Right forelimb (tissue), 1 donor: Measurements from ENCODE around the gene NKD1.
A peak's percentile ranks its signal among the peaks of the same experiment; 100 is the strongest.

Source experiments
- DNase-seq: peaks from one replicate; pipeline ENCODE4 v3.0.0-alpha.2; 2018

NKD1 gene

GRCh38 chr16:50601341-50601740 is 53.1 kb downstream of the NKD1 start:
- no peak for DNase-seq

DNA sequence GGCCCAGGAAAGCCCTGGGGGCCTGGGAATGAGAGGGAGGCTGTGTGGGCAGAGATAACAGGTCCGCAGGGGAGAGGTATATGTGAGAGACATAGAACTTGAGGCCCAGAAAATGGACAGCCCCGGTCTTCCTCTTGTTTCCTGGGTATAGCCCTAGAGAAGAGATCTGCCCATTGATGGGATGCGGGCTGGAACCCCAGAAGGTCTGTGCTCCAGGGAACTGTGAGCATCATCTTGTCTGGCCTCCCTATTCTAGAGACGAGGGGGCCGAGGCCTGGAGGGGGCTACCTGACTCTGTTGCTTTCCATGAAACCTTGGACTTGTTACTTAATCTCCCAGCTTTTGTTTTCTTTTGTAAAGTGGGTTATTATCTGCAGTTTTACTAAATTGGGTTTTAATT is 53.9 kb downstream of the NKD1 start:
- no peak for DNase-seq

DNA sequence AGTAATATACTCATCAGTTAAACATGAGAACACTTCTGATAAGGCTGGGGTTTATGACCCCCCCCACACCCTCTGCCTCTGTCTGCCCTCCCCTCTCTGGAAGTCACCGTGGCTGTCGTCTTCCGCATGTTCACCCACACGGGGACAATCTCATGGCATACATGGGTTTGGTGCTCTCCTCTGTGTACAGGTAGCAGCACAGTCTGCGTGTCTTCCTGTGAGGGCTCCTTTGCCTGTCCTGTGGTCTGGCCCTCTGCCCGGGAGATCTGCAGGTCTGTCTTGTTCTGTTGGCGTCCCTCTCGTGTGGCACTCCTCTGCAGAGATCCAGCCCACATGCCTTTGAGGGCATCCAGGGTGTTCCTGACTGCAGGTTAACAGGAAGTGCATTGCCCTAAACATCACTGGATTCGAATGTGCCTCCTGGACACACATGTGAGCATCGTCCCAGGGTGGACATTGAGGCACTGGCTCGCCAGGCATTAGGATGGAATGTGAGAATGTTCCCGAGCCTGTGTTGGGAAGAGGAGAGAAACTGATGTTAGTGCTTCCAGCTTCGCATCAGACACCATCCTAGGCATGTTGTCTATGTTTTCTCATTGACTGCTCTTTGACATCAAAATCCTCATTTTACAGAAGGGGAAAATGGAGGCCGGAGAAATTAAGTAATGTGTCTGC is 54.5 kb downstream of the NKD1 start:
- DNase-seq = no peak

DNA sequence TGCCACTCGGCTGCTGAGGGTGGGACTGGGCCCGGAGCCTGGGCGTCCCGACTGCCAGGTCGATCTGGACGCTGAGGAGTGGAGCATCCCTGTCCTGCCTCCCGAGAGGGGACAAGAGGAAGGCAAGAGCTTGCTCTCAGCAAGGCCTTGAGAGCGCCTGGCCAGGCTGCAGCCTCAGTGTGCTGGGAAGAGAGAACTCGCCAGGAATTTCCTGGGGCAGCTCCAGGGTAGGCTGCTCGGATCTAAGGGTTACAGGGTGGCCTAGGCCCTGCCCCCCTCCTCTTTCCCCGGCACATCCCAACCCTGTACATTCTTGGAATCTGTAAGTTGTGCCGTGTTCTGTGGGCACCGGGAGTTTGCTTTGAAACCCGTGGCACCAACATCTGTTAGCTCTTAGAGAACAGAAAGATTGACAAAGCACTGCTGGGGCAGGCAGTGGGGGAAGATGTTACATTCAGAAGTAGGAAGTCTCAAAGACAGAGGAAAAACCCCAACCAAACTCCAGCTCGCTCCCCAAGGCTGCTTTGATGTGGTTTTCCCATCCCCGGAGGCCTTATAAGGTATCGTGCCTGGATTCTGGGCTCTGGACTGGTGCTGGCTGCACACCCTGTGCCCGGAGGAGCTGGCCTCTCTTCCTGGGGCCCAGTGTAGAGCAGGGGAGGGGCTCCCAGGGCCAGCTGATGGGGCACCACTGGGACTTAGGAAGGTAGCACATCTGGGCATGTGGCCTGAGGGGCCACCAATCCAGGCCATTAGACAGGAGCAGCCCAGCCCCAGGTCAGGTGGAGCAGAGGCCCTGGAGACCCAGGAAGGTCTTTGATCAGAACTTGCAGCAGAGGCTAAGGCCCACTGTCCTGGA is 55.2 kb downstream of the NKD1 start:
- DNase-seq = peak; percentile 75

- no peak for DNase-seq
Measured at GRCh38 chr16:50604065-50604418, 55.8 kb downstream of the NKD1 start.

GRCh38 chr16:50604610-50605009 is 56.4 kb downstream of the NKD1 start:
- no peak for DNase-seq

DNA sequence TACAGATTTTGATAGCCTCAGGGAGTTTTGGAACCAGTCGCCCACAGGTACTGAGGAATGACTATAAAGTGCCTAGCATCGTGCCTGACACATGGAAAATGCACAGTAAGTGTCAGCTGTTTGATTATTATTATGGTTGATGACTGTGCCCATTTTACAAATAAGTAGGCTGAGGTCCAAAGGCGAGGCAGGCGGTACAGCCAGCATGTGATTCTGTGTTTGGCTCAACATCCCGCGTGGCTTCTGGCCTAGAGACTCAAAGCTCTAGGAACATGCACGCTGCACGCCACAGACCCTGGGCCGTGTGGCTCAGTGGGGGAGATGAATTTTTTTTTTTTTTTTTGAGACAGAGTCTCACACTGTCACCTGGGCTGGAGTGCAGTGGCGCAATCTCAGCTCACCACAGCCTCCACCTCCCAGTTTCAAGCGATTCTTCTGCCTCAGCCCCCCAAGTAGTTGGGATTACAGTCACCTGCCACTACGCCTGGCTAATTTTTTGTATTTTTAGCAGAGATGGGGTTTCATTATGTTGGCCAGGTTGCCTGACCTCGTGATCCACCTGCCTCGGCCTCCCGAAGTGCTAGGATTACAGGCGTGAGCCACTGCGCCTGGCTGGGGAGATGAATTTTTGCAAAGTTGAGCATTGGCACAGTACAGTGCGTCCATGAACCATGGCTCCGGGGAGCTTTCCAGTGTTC is 57.7 kb downstream of the NKD1 start:
- no peak for DNase-seq

DNA sequence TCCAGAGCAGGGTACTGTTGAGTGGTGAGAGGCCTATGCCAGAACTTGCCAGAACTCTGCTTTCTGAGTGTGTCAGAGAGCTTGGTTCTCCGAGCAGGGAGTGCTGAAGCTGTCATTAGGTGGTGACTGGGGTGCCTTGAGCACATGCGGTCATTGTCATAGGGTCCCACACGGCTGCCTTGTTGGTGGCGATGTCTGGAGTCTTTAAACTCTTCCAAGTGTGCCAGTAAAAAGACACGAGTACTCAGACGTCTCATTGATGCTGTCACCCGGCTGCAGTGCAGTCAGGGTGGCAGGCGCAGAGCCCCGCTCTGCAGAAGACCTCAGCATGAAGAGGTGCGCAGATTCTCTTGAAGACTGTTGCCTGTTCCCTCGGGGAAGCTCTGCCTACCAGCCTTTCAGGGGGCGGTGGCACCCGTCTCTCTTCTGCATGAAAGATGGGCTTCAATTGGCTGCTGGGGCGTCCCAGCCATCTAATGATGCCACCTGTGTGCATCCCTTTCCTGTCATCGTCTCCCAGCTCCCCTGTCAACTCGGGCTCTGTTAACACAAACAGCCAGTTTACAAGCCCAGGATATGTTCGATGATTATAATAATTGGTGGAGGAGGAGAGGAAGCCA is 58.3 kb downstream of the NKD1 start:
- no peak for DNase-seq

DNA sequence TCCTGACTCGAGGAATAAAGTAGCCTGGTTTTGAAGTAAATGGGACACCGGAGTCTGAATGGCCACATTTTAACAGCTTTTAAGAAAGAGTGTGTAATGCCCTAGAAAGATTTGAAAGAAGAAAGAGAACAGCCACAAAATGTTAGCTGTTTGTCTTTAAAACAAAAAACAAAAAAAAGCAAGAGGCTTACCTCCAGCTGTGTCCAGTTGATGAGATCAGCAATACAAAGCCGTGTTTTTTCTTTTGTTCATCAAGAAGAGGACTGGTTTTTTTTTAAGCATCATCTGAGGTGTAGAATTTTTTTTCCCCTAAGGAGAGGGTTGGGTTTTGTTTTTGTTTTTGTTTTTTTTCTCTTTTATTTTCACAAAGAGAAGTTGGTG is 58.8 kb downstream of the NKD1 start:
- DNase-seq = no peak

DNA sequence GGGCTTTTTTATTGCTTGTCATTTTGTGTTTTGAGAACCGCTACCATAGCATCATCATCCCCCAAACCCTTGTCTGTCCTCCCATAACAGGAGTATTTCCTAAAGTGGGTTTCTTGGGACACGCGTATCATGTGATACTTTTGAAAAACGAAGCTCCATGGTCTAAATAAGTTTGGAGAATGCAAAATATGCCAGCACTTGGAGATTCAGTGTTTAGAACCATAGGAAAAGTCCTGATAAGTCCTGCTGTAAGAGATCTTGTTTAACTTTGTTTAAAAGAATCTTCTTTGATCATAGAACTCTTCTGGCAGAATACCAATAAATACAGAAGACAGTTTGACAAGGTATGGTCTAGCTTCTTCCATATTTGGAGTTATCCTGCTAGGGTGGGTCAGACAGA is 59.3 kb downstream of the NKD1 start:
- DNase-seq = no peak

DNA sequence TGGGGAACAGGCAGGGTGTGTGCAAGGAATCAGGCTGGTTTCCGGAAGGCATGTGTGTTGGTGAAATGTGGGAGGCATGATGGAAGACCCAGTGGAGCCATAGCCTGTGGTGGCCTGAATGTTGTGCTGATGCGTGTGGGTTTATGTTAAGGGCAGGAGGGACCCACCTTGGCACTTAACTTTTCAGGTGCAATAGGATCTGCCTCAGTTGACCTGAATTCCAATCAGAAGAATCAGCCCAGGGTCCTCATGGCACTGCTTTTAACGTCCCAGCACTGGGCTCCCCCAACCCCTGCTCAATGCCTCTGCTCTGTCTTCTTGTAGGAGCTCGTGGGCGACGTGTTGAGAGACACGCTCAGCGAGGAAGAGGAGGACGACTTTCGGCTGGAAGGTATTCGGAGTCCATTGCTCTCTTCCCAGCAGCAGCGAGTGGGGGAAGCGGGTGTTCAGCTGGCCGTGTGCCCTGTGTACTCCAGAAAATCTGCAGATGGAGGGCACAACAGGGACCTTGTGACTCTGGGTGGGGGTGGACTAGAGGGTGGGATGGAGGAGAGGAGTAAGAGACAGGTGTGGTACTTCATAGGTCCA is 59.9 kb downstream of the NKD1 start:
- DNase-seq = no peak

DNA sequence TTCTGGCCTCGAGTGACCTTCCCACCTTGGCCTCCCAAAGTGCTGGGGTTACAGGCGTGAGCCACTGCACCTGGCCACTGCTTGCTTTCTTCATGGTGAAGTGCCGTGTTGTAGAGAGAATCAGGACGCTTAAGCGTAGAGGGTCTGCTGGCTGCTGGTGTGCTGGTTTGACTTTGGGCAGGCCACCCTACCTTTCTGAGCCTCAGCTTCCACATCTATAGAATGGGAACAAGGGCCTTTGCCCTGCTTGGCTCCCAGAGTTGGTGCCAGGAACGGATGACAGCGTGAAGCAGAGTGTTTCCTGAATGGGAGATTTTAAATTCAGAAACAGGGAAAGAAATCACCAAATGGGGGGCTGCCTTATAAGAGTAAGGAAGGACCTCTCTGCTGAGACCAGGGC is 60.9 kb downstream of the NKD1 start:
- no peak for DNase-seq

- peak; percentile 65 for DNase-seq
Measured at GRCh38 chr16:50609471-50609870, 61.3 kb downstream of the NKD1 start.

DNA sequence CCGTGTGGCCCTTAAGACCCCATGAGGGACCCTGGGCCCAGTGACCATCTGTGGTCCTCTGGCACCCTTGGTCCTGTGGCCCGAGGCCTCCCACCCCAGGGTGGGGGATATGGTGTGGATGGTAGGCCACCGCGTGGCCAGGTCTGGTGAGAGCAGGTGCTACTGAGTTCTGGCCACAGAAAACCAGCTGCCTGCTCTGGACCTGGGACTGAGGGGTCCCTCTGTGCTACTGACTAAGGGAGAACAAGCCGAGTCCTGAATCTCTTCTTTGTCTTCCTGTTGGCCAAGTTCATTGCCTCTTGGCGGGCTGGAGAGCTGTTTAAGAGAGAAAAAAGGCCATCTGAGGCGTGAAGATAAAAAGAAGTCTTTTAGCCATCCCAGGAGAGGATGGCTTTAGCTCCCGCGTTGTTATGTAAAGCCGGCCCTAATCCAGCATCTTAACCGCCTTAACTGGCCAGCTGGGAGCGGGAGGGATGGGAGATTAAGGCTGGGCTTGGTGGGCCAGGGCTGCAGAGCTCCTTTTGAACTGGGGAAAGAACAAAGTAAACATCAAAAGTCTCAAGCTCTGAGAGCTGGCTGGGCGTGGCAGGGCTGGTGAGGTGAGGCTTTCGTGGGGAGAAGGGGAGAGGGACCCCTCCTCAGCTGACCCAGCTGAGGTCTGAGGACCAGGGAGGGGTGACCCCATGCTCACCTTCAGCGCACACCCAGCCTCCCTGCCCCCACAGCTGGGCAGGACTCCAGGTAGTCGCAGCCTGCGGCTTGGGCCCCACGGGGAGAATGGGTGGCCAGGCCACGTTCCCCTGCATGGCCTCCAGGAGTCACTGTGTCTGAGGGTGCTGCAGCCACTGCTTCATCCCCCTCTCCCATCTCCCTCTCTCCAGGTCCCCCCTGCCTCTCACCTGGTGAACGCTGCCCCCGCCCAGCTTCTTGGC is 62.4 kb downstream of the NKD1 start:
- no peak for DNase-seq

GRCh38 chr16:50611332-50611934 is 63.2 kb downstream of the NKD1 start:
- no peak for DNase-seq

GRCh38 chr16:50611995-50612848 is 64.0 kb downstream of the NKD1 start:
- DNase-seq = no peak

DNA sequence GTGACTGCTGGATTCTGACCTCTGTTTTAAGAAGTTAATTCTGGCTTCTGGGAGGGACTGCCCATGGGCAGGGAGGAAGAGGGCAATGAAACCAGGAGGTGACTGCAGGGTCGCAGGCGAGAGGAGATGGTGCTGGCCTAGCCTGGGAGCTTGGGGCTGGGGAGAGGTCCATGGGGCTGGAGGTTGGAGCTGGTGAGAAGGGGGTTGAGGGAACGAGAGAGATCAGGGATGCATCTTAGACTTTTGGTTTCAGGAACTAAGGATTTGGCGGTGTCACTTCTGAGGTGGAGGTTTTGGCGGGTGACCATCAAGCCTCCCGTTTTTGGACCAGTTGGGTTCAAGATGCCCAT is 64.6 kb downstream of the NKD1 start:
- no peak for DNase-seq

- DNase-seq = peak; percentile 60
Measured at GRCh38 chr16:50613281-50613963, 65.2 kb downstream of the NKD1 start.

DNA sequence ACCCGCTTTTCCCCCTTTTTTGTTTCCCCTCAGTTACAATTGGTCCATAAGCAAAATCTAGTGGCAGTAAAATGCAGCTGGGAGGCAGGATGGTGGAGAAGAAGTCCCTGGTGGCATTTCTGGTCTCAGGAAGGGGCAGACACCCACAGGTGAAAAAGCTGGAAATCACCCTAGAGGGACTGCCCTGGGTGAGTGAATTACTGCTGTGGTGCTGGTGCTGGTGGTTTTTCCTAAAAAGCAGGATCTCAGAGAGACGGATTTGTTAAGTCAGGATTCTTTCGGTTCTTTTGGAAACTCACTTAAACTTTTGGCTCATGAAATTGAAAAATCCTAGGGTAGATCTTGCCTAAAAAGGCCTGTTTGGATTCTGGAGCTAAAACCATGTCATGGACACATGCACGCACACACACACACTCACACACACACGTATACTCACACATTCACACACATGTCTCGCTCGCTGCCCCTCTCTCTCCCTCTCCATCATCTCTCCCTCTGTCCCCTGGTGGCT is 65.8 kb downstream of the NKD1 start:
- no peak for DNase-seq
